Liver (tissue), 3 donors: ENCODE measurements around the gene LEKR1.
"Not testable (repeated sequence)": the region's sequence is repeated elsewhere in the genome, so short reads cannot be mapped to it uniquely, and the experiment has no call there.

Source experiments
- ATF3 ChIP-seq: IDR thresholded peaks from 2 replicates; pipeline ENCODE4 v1.6.1; 2016; ENCODE audit warnings: antibody characterized with exemption
- CTCF ChIP-seq: fragments of 150-350 bp; IDR thresholded peaks from 2 replicates; pipeline ENCODE4 v1.5.1; 2017; ENCODE audit warnings: improper control_type of control experiment, low read depth, low read length; ENCODE audit not compliant: missing input control
- GABPA ChIP-seq, 2 donors: IDR thresholded peaks in 1 of 2; conservative IDR thresholded peaks in 1 of 2; 2 replicates each; pipeline ENCODE4 v1.6.1; 2016; ENCODE audit warnings: antibody characterized with exemption in 2 of 2, mild to moderate bottlenecking in 1 of 2, moderate library complexity in 1 of 2
- HNF4G ChIP-seq: IDR thresholded peaks from 2 replicates; pipeline ENCODE4 v1.6.1; 2016; ENCODE audit warnings: antibody characterized with exemption
- NR2F2 ChIP-seq: IDR thresholded peaks from 2 replicates; pipeline ENCODE4 v1.6.1; 2016; ENCODE audit warnings: antibody characterized with exemption
- RAD21 ChIP-seq, 2 donors: IDR thresholded peaks; 2 replicates each; pipeline ENCODE4 v1.6.1; 2016; ENCODE audit warnings: antibody characterized with exemption in 2 of 2, mild to moderate bottlenecking in 2 of 2
- RXRA ChIP-seq, 2 donors: IDR thresholded peaks; 2 replicates each; pipeline ENCODE4 v1.6.1; 2017 to 2018; ENCODE audit warnings: antibody characterized with exemption in 2 of 2, mild to moderate bottlenecking in 1 of 2
- SP1 ChIP-seq: IDR thresholded peaks from 2 replicates; pipeline ENCODE4 v1.6.1; 2018; ENCODE audit warnings: antibody characterized with exemption, mild to moderate bottlenecking
- TAF1 ChIP-seq: conservative IDR thresholded peaks from 2 replicates; pipeline ENCODE4 v1.6.1; 2016; ENCODE audit warnings: antibody characterized with exemption, mild to moderate bottlenecking
- YY1 ChIP-seq: IDR thresholded peaks from 2 replicates; pipeline ENCODE4 v1.6.1; 2016; ENCODE audit warnings: antibody characterized with exemption, mild to moderate bottlenecking
- TF ChIP-seq, protein P1 (sequence below): IDR thresholded peaks from 2 replicates; pipeline ENCODE4 v1.6.1; 2016; ENCODE audit warnings: antibody characterized with exemption
- TF ChIP-seq, protein P2 (sequence below): IDR thresholded peaks from 2 replicates; pipeline ENCODE4 v1.6.1; 2016; ENCODE audit warnings: antibody characterized with exemption, mild to moderate bottlenecking
- TF ChIP-seq, protein P3 (sequence below): IDR thresholded peaks from 2 replicates; pipeline ENCODE4 v1.6.1; 2016; ENCODE audit warnings: antibody characterized with exemption
- donor health status: healthy.
- donor health status: healthy.

GRCh38 chr3:156800287-156800686, 25.9 kb upstream of the LEKR1 start:
- TF ChIP-seq RAD21 (IDR thresholded peaks at IDR 0.05); RXRA (IDR thresholded peaks at IDR 0.05); CTCF; YY1; TAF1; ATF3; NR2F2; GABPA (IDR thresholded peaks at IDR 0.05 in 1 of 2, conservative IDR thresholded peaks at IDR 0.05 in 1 of 2); SP1; HNF4G: not testable (repeated sequence)
- TF ChIP-seq, protein P1, sequence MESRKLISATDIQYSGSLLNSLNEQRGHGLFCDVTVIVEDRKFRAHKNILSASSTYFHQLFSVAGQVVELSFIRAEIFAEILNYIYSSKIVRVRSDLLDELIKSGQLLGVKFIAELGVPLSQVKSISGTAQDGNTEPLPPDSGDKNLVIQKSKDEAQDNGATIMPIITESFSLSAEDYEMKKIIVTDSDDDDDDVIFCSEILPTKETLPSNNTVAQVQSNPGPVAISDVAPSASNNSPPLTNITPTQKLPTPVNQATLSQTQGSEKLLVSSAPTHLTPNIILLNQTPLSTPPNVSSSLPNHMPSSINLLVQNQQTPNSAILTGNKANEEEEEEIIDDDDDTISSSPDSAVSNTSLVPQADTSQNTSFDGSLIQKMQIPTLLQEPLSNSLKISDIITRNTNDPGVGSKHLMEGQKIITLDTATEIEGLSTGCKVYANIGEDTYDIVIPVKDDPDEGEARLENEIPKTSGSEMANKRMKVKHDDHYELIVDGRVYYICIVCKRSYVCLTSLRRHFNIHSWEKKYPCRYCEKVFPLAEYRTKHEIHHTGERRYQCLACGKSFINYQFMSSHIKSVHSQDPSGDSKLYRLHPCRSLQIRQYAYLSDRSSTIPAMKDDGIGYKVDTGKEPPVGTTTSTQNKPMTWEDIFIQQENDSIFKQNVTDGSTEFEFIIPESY, result not testable (repeated sequence)
- TF ChIP-seq, protein P2, sequence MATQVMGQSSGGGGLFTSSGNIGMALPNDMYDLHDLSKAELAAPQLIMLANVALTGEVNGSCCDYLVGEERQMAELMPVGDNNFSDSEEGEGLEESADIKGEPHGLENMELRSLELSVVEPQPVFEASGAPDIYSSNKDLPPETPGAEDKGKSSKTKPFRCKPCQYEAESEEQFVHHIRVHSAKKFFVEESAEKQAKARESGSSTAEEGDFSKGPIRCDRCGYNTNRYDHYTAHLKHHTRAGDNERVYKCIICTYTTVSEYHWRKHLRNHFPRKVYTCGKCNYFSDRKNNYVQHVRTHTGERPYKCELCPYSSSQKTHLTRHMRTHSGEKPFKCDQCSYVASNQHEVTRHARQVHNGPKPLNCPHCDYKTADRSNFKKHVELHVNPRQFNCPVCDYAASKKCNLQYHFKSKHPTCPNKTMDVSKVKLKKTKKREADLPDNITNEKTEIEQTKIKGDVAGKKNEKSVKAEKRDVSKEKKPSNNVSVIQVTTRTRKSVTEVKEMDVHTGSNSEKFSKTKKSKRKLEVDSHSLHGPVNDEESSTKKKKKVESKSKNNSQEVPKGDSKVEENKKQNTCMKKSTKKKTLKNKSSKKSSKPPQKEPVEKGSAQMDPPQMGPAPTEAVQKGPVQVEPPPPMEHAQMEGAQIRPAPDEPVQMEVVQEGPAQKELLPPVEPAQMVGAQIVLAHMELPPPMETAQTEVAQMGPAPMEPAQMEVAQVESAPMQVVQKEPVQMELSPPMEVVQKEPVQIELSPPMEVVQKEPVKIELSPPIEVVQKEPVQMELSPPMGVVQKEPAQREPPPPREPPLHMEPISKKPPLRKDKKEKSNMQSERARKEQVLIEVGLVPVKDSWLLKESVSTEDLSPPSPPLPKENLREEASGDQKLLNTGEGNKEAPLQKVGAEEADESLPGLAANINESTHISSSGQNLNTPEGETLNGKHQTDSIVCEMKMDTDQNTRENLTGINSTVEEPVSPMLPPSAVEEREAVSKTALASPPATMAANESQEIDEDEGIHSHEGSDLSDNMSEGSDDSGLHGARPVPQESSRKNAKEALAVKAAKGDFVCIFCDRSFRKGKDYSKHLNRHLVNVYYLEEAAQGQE, result not testable (repeated sequence)
- TF ChIP-seq, protein P3, sequence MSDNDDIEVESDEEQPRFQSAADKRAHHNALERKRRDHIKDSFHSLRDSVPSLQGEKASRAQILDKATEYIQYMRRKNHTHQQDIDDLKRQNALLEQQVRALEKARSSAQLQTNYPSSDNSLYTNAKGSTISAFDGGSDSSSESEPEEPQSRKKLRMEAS, result not testable (repeated sequence)
